Tongue (tissue), 2 donors: ENCODE results near the gene ZNF775. TPM values are rescaled to one million over a fixed set of nuclear protein-coding genes. Genes with fewer than 3 reads are reported as not detected.

Source experiments
- DNase-seq: peaks from one replicate; pipeline ENCODE4 v3.0.0-alpha.2; 2015
- total RNA-seq: library from RNA; depleted of rRNA; stranded (reverse); fragments of >200 nt; gene quantifications from one replicate; pipeline ENCODE4 v1.2.3, GENCODE V29; 2014

ZNF775 gene
- total RNA-seq, result 17.1 TPM

DNA sequence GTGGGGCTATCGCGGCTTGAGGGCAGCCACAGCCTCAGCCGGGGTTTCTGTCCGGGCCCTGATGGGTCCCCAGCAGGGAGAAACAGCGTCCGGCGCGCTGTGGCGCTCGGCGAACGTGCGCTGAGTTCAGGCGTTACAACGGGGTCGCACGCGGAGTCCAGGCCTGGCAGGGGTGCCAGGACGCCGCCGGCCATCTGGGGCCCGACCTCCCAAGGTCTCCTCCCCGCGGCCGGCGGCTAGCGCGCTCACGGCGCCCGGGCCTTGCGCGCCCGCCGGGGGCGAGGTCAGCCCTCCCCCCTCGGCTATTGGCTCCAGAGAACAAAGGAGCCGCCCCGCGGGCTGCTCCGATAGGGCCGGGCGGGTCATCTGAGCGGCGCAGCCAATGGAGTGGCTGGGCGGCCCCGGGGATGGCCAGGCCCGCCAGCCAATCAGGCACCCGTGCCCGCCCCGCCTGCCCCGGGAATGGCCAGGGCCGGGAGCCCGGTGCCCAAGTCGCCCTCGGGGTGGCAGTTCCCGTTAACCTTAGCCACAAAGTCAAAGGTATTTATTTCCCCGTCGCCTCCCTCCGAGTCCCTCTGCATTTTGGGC lies at the start of gene ZNF775:
Gene ZNF775 (plus strand): TSS at position 478 of the 588 bp plus-strand sequence. CDS start 9,141 bp downstream, outside the sequence.
- DNase-seq, result peak; percentile 98

DNA sequence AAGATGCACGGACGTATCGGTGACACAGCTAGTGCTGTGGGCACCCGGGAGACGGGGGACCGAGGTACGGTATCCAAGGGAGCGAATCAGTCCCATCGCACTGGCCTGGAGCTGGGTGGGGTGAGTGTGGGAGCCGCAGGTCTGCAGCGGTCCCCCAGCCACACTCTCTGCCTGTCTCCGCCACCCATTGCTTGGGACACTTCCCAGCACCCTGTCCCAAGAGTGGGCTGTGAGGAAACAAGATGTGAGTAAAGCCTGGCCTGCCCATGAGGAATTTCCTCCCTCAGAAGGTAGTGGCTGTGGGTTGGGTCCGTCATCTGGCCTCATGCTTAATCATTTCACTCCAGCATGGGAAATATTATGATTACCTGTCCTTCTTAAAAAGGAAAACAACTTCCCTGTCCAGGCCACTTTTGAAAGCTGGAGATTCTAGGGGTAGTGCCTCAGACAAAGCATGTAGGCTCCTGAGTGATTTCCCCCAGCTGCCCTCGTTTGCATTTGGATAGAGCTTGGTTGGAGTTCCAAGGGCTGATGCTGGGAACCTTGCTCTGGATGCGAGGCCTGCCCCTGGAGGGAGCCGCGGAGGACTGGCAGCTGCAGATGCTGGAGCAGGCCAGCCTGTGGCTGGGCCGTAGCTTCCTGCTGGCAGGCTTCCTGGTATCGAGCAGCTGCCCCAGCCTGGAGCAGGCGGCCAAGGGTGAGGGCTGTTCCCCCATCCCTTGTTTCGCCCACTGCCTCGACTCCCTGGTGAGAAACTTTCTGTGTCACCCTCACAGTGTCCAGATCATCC lies 49.6 kb upstream of the ZNF775 start:
- peak; percentile 92 for DNase-seq

DNA sequence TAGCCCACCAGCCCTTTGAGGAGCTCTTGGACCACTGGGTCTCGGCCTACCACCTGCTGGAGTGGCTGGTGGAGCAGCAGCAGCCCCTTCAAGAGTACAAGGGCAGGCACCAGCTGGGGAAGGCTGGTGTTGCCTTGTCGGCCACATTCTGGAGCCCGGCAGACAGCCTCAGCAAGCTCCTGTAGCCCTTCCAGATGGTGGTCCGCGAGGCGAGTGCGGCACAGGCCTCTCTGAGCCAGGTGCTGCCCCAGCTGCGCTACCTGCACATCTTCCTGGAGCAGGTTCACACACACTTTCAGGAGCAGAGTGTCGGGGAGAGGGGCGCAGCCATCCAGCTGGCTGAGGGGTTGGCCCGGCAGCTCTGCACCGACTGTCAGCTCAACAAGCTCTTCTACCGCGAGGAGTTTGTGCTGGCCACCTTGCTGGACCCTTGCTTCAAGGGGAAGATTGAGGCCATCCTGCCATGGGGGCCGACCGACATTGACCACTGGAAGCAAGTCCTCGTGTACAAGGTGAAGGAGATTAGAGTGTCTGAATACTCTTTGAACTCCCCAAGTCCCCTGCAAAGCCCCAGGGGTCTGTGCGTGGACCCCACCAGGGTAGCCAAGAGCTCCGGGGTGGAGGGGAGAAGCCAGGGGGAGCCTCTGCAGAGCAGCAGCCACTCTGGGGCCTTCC lies 48.8 kb upstream of the ZNF775 start:
- peak; percentile 84 for DNase-seq

DNA sequence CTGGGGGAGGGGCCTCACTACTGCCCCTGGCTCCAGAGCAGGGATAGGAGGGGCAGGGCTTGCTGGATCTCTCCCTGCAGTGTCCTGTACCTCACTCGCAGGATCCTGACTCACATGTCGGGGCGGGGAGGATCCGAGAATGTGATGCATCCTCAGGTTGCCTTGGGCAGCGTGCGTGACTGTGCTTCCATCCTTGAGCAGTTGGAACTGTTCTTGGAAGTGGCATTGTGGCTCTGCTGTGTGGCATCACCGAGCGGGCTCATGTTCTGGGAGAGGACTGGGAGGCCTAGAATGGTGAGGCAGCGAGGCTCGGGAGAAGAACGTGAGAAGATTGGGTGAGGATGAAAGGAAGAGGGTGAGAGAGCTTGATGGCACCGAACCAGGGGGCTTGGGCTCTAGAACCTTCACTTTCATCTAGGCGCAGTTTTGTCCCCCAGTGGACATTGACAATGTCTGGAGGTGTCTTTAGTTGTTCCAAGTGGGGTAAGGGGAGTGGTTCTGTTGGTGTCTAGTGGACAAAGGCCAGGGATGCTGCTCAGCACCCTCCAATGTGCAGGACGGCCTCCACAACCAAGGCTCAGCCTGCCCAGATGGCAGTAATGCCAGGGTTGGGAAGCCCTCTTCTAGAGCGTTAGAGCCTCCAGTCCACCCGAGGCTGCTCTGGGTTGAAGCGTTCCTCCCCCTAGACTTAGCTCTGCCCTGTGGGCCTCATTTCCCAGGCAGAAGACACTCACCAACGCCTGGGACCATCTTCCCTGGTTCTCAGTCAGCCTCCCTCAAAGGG lies 46.1 kb upstream of the ZNF775 start:
- DNase-seq, result no peak

DNA sequence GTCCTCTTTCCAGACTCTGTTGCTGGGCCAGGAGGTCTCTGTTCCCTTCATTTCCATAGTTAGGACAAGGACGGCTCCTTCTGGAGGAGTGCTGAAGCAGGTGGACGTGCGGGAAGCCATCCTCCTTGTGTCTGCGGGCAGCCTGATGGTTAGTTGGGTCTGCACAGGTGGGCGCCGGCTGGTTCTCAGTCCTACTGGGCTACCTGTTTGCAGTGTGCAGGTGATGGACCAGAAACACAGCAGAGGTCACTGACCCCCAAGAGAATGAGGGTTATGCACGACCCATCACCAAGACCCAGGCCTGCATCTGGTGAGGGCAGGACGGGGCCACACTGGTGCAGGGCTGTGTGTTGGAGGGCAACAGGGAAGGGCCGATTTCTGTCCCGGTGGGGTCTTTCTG lies 45.5 kb upstream of the ZNF775 start:
- no peak for DNase-seq

DNA sequence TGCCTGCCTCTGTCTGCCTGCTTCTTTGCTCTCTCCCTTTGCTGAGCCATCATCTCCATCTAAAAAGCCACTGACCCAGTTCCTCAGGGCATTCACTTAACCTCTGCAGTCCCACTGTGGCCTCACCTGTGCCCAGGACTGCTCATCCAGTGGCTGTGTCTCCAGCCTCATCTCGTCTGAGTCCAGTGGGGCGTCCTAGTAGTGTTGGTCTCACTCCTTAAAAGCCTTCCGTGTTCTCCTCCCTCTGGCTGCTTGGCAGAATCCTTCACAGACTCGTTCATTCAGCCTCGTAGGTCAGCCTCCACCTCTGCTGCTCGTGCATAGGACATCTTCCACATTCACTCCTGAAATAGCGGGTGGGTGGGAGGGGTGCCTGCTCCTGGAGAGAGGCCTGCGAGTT lies 45.0 kb upstream of the ZNF775 start:
- DNase-seq, result no peak

DNA sequence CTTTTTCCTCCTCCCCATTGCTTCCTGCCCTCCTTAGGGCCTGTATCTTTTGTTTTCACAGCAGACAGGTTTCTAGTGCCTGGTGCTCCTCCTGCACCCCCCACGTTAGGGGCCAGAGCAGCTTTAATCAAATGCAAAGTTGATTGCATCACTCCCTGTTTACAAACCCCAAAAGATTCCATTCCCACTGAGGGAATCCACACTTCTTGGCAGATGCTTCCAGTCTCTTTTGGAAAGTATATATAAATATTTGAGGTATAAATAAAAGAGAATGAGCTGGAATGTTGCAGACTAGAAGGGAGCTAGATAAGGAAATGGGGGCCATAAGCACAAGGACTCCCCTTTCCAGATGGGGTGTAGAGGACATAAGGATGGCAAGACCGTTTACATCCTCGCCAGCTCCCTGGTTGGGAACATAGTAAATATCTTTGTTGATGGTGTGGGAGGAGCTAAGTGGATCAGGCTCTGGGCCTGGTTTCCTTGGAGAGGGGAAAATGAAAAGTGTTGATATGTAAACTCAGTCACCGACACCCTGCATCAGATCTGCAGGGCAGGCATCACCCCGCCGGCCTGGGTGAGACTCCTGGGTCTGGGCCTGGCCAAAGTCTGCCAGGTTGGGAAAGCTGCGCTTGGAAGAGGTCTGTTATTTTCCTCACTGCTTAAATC lies 43.9 kb upstream of the ZNF775 start:
- no peak for DNase-seq

DNA sequence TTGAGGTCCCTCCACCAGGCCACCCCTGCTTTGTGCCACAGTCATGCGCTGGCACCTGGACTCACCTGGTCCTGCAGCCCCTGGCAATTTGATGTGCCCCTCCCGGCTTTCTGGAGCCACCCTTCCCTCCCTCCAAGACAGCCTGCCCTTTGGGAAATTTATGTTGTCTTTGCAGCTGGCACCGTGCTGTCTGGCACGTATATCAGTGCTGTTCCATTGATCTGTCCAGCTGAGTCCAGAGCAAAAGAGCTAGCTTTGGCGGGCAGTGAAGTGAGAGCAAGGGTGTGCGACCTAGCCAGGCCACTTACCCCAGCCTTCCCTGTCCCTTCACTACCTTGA lies 43.4 kb upstream of the ZNF775 start:
- DNase-seq, result no peak

DNA sequence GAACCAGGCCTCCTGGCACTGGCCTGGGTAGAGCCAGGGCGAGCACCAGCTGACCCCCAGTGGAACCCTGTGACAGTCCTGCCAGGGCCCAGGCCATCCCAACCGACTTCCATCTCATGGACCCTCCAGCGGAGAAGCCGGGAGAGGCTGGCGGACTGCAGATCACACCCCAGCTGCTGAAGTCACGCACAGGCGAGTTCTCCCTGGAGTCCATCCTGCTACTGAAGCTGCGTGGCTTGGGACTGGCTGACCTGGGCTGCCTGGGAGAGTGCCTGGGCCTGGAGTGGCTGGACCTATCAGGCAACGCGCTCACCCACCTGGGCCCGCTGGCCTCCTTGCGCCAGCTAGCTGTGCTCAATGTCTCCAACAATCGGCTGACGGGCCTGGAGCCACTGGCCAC lies 42.4 kb upstream of the ZNF775 start:
- DNase-seq, result no peak

DNA sequence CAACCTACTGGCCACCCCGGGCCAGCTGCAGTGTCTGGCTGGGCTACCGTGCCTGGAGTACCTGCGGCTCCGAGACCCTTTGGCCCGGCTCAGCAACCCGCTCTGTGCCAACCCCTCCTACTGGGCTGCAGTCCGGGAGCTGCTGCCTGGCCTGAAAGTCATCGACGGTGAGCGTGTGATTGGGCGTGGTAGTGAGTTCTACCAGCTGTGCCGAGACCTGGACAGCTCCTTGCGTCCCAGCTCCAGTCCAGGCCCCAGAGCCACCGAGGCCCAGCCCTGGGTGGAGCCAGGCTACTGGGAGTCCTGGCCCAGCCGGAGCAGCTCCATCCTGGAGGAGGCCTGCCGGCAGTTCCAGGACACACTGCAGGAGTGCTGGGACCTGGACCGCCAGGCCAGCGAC lies 42.0 kb upstream of the ZNF775 start:
- DNase-seq, result no peak

DNA sequence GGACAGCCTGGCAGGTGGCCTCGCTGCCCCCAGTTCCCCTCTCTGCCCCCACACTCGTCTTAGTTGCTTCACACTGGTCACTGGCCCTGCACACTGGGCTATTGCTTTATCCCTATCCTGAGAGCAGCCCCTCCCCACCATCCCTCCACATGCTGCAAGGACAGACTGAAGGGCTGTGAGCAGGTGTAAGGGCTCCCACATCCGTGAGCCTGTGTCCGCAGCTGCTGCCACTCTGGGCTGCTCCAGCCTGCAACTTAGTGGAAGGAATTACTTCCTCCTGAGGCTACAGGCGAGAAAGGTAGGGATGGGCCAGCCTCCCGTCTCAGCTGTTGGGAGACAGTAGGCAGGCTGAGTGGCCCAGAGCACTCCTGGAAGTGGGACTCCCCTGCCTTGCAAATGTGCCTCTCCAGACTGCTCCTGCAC lies 41.5 kb upstream of the ZNF775 start:
- DNase-seq, result peak; percentile 75

DNA sequence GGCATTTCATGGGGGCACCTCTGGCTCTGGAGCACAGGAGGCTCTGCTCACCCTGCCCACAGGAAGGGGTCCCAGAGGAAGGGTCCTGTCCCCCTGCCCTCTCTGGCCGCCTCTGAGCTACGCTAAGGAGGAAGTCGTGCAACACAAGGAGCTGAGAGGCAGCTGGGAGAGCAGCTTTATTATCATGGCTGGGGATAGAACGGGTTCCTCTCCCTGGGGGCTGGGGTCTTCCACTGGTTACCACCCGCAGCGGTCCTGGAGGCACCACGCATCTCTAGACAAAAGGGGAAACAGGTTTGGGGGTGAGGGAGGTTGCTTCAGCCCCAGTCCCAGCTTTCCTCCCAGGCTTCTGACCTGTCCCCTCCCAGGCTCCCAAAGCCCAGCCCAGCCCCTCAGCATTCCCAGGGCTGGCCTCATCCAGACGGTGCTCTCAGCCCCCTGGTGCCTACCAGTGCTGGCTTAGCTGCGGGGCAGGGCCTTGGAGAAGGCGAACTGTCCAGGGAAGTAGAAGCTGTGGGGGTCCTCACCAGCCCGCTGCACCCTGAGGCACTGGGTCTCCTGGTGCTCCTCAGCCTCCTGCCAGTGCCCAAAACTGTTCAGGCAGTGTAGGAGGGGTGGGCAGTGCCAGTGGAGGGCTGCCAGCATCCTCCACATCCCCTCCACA lies 40.8 kb upstream of the ZNF775 start:
- no peak for DNase-seq

DNA sequence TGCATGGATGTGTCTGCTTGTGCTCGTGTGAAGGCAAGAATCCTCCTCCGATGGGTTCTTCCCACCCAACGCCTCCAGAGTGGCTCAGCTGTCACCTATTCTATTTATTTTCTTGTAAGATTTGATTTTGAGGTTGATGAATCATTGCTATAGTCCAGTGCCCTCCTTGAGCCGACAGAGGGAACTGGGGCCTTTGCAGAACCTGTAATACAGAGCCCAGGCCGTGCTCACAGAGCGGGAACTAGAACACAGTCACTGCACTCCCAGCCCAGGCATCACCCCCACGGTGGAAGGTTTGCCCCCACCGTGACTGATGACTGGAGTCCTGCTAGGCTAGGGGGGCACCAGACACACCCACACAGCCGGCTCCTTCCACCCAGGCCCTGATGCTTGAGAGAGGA lies 39.7 kb upstream of the ZNF775 start:
- no peak for DNase-seq

DNA sequence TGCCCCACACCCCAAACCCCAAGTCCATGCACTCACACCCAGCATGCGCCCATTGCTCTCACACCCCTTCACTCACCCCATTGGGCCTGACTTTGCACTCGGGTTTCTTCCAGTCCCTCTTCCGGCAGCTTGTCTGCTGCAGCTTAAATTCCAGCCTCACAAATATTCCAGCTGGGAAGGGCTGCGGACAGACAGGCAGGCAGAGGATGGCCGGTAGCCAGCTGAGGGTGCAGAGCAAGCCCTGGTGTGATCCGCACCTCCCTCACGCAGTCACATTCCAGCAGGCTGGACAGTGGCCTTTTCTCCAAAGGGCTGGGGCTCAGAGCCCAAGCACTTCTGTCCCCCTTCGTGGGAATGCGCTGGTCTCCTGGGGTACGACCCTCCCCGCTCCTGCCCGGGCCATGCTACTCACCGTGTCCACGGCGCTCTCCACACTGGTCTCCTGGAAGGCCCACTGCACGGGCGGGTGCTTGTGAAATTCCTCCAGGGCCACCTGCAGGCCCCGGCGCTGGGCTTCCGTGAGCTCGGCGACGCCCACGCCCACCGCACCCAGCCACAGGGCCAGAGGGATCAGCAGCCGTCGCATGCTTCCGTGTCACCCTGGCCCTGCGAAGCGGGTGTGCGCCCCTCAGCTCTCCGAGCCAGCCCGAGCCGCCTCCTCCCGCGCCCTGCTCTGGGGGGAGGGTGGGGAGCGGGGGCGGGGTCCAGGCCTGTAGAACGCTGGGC lies 38.9 kb upstream of the ZNF775 start:
- DNase-seq, result peak; percentile 78

DNA sequence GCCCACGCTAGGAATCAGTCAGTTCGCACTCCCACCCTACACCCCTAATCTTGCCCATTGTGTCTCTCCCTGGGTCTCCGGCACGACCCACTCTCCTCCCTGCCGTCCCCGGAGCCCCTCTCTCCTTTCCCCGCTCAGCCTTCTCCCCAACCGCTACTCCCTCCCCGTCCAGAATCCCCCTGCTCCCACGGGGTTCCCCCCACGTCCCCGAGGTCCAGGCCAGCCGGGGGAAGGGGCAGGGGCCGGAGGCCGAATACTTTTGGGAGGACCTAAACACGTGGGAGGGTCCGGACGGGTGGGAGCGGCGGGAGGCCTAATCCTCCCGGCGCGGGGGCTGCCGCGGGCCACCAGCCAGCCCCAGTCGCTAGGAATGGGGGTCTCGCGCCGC lies 38.3 kb upstream of the ZNF775 start:
- no peak for DNase-seq

DNA sequence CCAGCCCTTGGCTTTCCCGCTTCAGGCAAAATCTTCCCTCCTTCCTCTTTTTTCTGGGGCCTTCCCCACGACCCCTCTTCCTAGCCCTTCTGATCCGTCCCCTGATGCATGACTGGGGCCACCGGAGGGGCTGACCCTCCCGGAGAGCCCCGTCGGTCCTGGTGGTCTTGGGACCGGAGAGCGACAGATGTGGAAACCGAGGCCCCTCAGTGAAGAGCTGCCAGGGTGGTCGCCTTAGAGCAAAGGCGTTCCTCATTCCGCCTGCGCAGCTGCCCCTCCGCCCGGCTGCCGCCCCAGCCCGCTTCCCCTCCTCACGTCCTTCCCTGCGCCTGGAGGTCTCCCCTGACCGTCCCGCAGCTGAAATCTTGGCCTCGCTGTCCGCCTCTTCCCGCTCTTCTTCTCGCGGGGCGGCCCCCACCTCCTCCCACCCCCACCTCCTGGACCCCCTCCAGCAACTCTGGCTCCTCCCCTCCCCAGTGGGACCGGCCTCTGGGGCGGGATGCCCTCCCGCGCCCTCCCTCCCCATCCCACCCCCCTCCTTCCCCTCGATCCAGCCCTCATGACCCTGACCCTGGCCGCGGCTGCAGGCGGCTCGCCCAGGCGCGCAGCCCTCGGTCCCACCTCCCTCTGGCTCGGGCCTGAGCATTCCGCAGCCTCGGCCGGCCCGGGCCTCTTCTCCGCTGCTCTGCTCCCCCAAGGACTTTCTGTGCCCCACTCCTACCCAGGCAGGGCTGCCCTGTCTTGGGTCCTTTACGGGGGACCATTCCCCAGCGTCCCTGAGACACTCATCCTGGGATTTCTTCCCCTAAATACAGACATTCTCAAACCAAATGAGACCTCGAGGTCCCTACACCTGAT lies 37.6 kb upstream of the ZNF775 start, which contains the start of gene RARRES2:
Gene RARRES2 (minus strand): TSS at position 367 of the 858 bp plus-strand sequence. CDS start 1,020 bp downstream, outside the sequence.
- peak; percentile 72 for DNase-seq

DNA sequence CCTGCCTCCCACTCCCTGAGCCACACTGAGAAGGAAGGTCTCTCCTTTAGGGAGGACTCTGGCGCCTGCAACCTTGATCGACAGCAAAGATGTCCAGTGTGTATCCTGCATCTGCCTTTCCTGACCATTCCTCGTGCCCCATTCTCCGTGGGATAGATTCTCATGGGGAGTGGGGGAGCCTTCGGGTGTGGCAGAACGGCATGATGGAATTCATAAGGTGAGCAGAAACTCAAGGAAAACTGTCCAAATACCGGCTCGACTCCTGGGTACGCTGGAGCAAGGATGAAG lies 37.1 kb upstream of the ZNF775 start:
- no peak for DNase-seq

DNA sequence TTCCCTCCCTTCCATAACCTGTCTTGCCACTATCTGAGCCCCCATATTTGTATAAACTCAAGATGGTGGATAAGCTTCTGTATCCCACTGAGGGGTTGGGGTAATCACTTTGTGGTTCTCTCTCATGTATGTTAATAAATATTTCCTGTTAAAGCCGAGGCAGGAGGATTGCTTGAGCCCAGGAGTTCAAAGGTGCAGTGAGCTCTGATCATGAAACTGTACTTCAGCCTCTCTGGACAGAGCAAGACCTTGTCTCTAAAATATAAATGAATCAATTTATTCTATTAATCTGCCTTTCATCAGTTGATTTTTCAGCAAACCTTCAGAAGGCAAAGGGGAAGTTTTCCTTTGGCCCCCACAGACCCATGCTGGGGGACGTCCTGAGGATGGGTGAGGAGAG lies 35.9 kb upstream of the ZNF775 start:
- no peak for DNase-seq

DNA sequence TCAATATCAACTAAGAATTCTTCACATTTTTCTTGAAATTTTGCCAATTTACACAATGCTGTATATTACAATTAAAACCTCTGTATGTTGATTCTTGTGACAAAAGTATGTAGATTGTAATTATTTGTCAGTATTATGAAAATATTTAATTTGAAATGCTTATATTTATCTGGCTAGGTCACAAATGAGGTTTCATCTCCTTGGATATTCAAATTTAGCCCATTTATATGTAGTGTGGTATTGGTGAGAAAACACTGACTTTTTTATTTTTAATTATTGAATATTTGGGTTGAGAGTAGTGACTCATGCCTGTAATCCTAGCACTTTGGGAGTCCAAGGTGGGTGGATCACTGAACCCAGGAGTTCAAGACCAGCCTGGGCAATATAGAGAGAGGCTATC lies 34.8 kb upstream of the ZNF775 start:
- DNase-seq, result no peak

DNA sequence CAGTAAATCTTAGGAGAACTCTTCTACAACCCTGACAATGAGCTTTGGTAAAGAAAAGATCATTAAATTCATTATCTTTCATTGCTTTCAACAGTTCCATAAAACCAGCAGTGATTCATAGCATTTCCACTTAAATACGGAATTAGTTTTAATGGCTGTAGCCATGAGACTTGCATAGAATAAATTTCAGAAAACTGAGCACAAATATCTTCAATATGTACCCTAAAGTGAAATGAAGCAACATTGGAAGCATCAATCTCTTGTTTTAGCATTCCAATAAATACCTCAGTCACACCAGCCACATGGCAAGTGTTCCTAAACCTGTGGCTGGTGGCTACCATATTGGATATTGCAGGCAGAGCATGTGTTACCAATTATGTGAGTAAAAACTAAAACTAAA lies 34.1 kb upstream of the ZNF775 start:
- no peak for DNase-seq
